Endothelial cell of umbilical vein (primary cell): Measurements from ENCODE around the gene USP37. TPM values are rescaled to one million over a fixed set of nuclear protein-coding genes. Genes with fewer than 3 reads are reported as not detected.

Experiments used
- BruUV-seq: library from RNA; stranded (reverse); fragments of 400-500 nt; replicated peaks from 2 replicates; lab custom pipeline; 2021; lab: Mats Ljungman, UMichigan
- CTCF ChIA-PET: fragments of 300-600, 350-600 bp; sonication (Branson Sonifier 250); formaldehyde crosslinking; loops from one replicate; lab custom pipeline; 2021; ENCODE audit warnings: antibody characterized with exemption, inconsistent platforms; lab: Charles Lee
- POLR2A ChIA-PET: fragments of 300-600, 350-600 bp; sonication (Branson Sonifier 250); formaldehyde crosslinking; loops from one replicate; lab custom pipeline; 2021; ENCODE audit warnings: antibody characterized with exemption, inconsistent platforms; lab: Charles Lee
- DNase-seq: peaks from one replicate; pipeline ENCODE4 v3.0.0-alpha.2; 2011; ENCODE audit warnings: low read depth, low spot score
- FAIRE-seq: peaks from 2 replicates; lab custom pipeline; 2011; peaks lifted over from hg19 to GRCh38; lab: Jason Lieb, UNC
- H2AFZ ChIP-seq: 2 replicates; pipeline ENCODE4 v1.6.0; 2012; ENCODE audit warnings: low read depth, low read length, control low read depth, inconsistent platforms
- H3K27ac ChIP-seq: 2 replicates; pipeline ENCODE4 v1.5.1; 2011; ENCODE audit warnings: low read depth, mild to moderate bottlenecking, control low read depth, low read length, moderate library complexity; ENCODE audit not compliant: insufficient read depth
- H3K27me3 ChIP-seq, 2 experiments: 2 replicates each; pipeline versions ENCODE4 v1.6.0 to v1.6.1; 2011; ENCODE audit warnings: low read length in 2 of 2, mixed read lengths in 1 of 2; ENCODE audit not compliant: control insufficient read depth in 2 of 2, insufficient read depth in 2 of 2
- H3K36me3 ChIP-seq, 2 experiments: 2 replicates in 1 of 2; 3 replicates in 1 of 2; pipeline ENCODE4 v1.5.1; 2011; ENCODE audit warnings: low read length in 2 of 2, mild to moderate bottlenecking in 1 of 2, moderate library complexity in 1 of 2; ENCODE audit not compliant: control insufficient read depth in 2 of 2, insufficient read depth in 2 of 2; ENCODE audit errors: extremely low read depth in 1 of 2
- H3K4me1 ChIP-seq: 3 replicates; pipeline ENCODE4 v1.5.1; 2011; ENCODE audit warnings: mild to moderate bottlenecking, low read length; ENCODE audit not compliant: control insufficient read depth, insufficient read depth; ENCODE audit errors: extremely low read depth
- H3K4me2 ChIP-seq: 2 replicates; pipeline ENCODE4 v1.6.1; 2011; ENCODE audit warnings: low read length, control low read depth, mixed read lengths; ENCODE audit not compliant: insufficient read depth
- H3K4me3 ChIP-seq, 3 experiments: fragments of 200-600 bp in 1 of 3; sonication (generic), shearing (Covaris generic) in 1 of 3; replicated peaks in 1 of 3; 2 replicates each; pipeline ENCODE4 v1.5.1; 2011 to 2016; ENCODE audit warnings: control low read depth in 3 of 3, low read length in 3 of 3, mild to moderate bottlenecking in 2 of 3, inconsistent platforms in 1 of 3, low read depth in 1 of 3, moderate library complexity in 1 of 3; ENCODE audit not compliant: insufficient read depth in 1 of 3
- H3K79me2 ChIP-seq: 2 replicates; pipeline ENCODE4 v1.6.0; 2012; ENCODE audit warnings: low read length, inconsistent platforms; ENCODE audit not compliant: control insufficient read depth, insufficient read depth
- H3K9ac ChIP-seq: replicated peaks from 2 replicates; pipeline ENCODE3; 2011; ENCODE audit warnings: low read length, control low read depth; ENCODE audit not compliant: insufficient read depth; ENCODE audit errors: extremely low read depth
- H3K9me1 ChIP-seq: replicated peaks from 3 replicates; pipeline ENCODE4 v1.6.0; 2011; ENCODE audit warnings: mild to moderate bottlenecking, low read length; ENCODE audit not compliant: control insufficient read depth, insufficient read depth; ENCODE audit errors: extremely low read depth
- H3K9me3 ChIP-seq: replicated peaks from 2 replicates; pipeline ENCODE4 v1.5.1; 2012; ENCODE audit warnings: low read length, inconsistent platforms; ENCODE audit not compliant: control insufficient read depth, insufficient read depth
- H4K20me1 ChIP-seq: replicated peaks from 2 replicates; pipeline ENCODE3; 2011; ENCODE audit warnings: mild to moderate bottlenecking, low read length; ENCODE audit not compliant: control insufficient read depth, insufficient read depth; ENCODE audit errors: extremely low read depth
- EZH2 ChIP-seq: IDR thresholded peaks from 2 replicates; pipeline ENCODE4 v1.6.1; 2012; ENCODE audit warnings: borderline replicate concordance, low read depth, mild to moderate bottlenecking, moderate library complexity, low read length, inconsistent platforms; ENCODE audit not compliant: severe bottlenecking
- FOS ChIP-seq: IDR thresholded peaks from 2 replicates; pipeline ENCODE4 v1.6.1; 2011; ENCODE audit warnings: mild to moderate bottlenecking, low read length, moderate library complexity, borderline replicate concordance; ENCODE audit not compliant: insufficient read depth
- GATA2 ChIP-seq: IDR thresholded peaks from 2 replicates; pipeline ENCODE4 v1.7.0; 2011; ENCODE audit warnings: low read depth, mild to moderate bottlenecking, moderate library complexity, mixed read lengths, low read length; ENCODE audit not compliant: insufficient read length, insufficient read depth
- JUN ChIP-seq: IDR thresholded peaks from 2 replicates; pipeline ENCODE4 v1.6.1; 2011; ENCODE audit warnings: borderline replicate concordance, low read depth; ENCODE audit not compliant: insufficient read length, insufficient read depth
- MYC ChIP-seq: IDR thresholded peaks from one replicate; pipeline ENCODE4 v1.6.1; 2011; ENCODE audit warnings: mild to moderate bottlenecking, low read depth, low read length
- POLR2A ChIP-seq: IDR thresholded peaks from 2 replicates; pipeline ENCODE4 v1.6.1; 2012; ENCODE audit warnings: low read depth, mild to moderate bottlenecking, control low read depth, low read length
- POLR2AphosphoS5 ChIP-seq: IDR thresholded peaks from 2 replicates; pipeline ENCODE4 v1.6.1; 2012; ENCODE audit warnings: low read depth, mild to moderate bottlenecking, control low read depth, low read length, moderate library complexity; ENCODE audit not compliant: insufficient read depth
- dilution Hi-C: fragments of 300-500 bp; cut with MboI; formaldehyde crosslinking; loops from one replicate; pipeline ENCODE4 v1.15.0; 2019; ENCODE audit warnings: low sequenced_read_pairs; ENCODE audit not compliant: extremely low pct_ligation_motif_present
- intact Hi-C: fragments of 100-400 bp; cut with micrococcal nuclease; formaldehyde crosslinking; loops from one replicate; pipeline ENCODE4 v1.10.0; 2022
- polyA plus RNA-seq, 4 experiments: library from polyadenylated mRNA; depleted of rRNA in 3 of 4; stranded (reverse) in 3 of 4; unstranded in 1 of 4; fragments of >200 nt; gene quantifications; 2 replicates each; pipeline versions ENCODE4 v1.2.1 to v1.2.3, GENCODE V29; 2011 to 2012; ENCODE audit warnings: missing spikeins in 1 of 4
- total RNA-seq: library from RNA; stranded (reverse); gene quantifications from 2 replicates; pipeline ENCODE4 v1.2.3, GENCODE V29; 2021
- TF ChIP-seq, protein P1 (sequence below), 2 donors: IDR thresholded peaks; 1 replicate in 1 of 2; 2 replicates in 1 of 2; pipeline ENCODE4 v1.5.1; 2011; ENCODE audit warnings: low read length in 2 of 2, mild to moderate bottlenecking in 2 of 2, moderate library complexity in 2 of 2, control low read depth in 1 of 2, inconsistent platforms in 1 of 2, low read depth in 1 of 2; ENCODE audit not compliant: insufficient read depth in 1 of 2; ENCODE audit errors: extremely low read depth in 1 of 2
- TF ChIP-seq, protein P2 (sequence below): IDR thresholded peaks from 2 replicates; pipeline ENCODE4 v1.6.1; 2011; ENCODE audit not compliant: insufficient read depth, insufficient read length

The USP37 gene
- total and polyA plus RNA-seq, 2 donors (not counting 3 experiments of a cell fraction or from before 2014, with no cell fraction given) = 1.9 to 14.4 TPM

DNA sequence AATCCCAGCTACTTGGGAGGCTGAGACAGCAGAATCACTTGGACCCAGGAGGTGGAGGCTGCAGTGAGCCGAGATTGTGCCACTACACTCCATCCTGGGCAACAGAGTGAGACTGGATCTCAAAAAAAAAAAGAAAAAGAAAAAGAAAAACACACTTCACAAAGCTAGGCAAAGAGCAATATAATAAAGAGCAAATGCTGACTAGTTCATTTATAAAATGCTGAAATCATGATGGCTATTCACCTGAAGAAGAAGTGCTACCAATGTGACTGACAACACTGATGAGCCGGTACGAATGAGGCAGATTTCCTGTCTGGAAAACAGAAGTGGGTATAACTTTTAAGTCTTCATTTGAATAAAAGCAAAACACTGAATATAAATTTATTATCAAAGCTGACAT is 111.3 kb downstream of the USP37 start:
- no peak overlapping the region for H3K9ac ChIP-seq
- intact Hi-C loops (no loop called here), dilution Hi-C loops (no loop called here)
- no peak overlapping the region for H3K4me2 ChIP-seq
- FAIRE-seq (no peak), DNase-seq (no peak)
- no peak for TF ChIP-seq FOS
- no peak for TF ChIP-seq JUN
- TF ChIP-seq POLR2AphosphoS5 = no peak
- TF ChIP-seq MYC = no peak
- TF ChIP-seq GATA2 = no peak
- TF ChIP-seq EZH2 = no peak
- TF ChIP-seq, protein P1, sequence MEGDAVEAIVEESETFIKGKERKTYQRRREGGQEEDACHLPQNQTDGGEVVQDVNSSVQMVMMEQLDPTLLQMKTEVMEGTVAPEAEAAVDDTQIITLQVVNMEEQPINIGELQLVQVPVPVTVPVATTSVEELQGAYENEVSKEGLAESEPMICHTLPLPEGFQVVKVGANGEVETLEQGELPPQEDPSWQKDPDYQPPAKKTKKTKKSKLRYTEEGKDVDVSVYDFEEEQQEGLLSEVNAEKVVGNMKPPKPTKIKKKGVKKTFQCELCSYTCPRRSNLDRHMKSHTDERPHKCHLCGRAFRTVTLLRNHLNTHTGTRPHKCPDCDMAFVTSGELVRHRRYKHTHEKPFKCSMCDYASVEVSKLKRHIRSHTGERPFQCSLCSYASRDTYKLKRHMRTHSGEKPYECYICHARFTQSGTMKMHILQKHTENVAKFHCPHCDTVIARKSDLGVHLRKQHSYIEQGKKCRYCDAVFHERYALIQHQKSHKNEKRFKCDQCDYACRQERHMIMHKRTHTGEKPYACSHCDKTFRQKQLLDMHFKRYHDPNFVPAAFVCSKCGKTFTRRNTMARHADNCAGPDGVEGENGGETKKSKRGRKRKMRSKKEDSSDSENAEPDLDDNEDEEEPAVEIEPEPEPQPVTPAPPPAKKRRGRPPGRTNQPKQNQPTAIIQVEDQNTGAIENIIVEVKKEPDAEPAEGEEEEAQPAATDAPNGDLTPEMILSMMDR (IDR thresholded peaks at IDR 0.05; ENCODE audit: extremely low read depth in 1 of 2, insufficient read depth in 1 of 2, low read depth in 1 of 2, low read length in 2 of 2) = no peak
- TF ChIP-seq, protein P2, sequence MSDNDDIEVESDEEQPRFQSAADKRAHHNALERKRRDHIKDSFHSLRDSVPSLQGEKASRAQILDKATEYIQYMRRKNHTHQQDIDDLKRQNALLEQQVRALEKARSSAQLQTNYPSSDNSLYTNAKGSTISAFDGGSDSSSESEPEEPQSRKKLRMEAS = no peak
- no peak for TF ChIP-seq POLR2A
- H3K36me3 ChIP-seq = peaks cover 2 to 6% of the 10 kb centered on the region in 2 experiments
- H3K9me1 ChIP-seq = no peaks in the 10 kb centered on the region
- H3K79me2 ChIP-seq = no peaks in the 10 kb centered on the region
- peaks cover 6% of the 10 kb centered on the region for H3K4me1 ChIP-seq
- no peaks in the 10 kb centered on the region for H3K27me3 ChIP-seq
- no peak overlapping the region for H2AFZ ChIP-seq
- H3K9me3 ChIP-seq = no peaks in the 10 kb centered on the region
- ChIA-PET CTCF (interaction anchor here (1.5 kb wide), 1 partner anchor 10 kb away, joined by 3 read pairs; no protein-coding TSS in a partner anchor), POLR2A (interaction anchor here (0.6 kb wide), 1 partner anchor 49 kb away, joined by 3 read pairs; no protein-coding TSS in a partner anchor)
- H4K20me1 ChIP-seq = no peaks in the 10 kb centered on the region
- BruUV-seq = no TSS peak
- no peak overlapping the region for H3K27ac ChIP-seq
- H3K4me3 ChIP-seq = no peak overlapping the region
